Body of pancreas (tissue), 4 donors: Measurements from ENCODE around the gene CYTH1.

Experiments
- POLR2A ChIP-seq, 3 donors: fragments of 450-650 bp; IDR thresholded peaks; one replicate each; pipeline ENCODE4 v1.6.1; 2016; ENCODE audit warnings: antibody characterized with exemption in 3 of 3, mild to moderate bottlenecking in 2 of 3
- TF ChIP-seq, protein P1 (sequence below), 7 experiments: fragments of 450-650 bp in 4 of 7; fragments of 200-600 bp in 3 of 7; sonication (generic) in 3 of 7; IDR thresholded peaks; one replicate each; pipeline ENCODE4 v1.5.1; 2016 to 2019; ENCODE audit warnings: antibody characterized with exemption in 7 of 7

DNA sequence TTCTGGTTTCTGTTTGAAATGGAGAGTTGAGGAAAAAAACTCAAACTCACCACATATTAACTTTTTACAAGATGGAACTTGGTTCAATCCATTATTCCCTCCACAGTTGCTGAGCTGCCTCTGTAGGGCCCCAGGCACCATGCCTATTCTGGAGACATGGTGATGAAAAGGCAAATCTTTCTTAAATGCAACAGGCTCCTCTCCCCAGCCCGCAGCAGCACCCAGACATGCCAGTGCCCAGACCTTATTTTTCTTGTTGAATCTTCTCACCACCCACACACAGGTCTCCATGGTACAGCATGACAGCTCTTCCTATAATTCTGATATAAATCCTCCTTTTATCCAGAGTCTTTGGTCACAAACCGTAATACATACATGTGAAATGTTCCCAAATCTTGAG is 7.6 kb downstream of the CYTH1 start:
- TF ChIP-seq, protein P1, sequence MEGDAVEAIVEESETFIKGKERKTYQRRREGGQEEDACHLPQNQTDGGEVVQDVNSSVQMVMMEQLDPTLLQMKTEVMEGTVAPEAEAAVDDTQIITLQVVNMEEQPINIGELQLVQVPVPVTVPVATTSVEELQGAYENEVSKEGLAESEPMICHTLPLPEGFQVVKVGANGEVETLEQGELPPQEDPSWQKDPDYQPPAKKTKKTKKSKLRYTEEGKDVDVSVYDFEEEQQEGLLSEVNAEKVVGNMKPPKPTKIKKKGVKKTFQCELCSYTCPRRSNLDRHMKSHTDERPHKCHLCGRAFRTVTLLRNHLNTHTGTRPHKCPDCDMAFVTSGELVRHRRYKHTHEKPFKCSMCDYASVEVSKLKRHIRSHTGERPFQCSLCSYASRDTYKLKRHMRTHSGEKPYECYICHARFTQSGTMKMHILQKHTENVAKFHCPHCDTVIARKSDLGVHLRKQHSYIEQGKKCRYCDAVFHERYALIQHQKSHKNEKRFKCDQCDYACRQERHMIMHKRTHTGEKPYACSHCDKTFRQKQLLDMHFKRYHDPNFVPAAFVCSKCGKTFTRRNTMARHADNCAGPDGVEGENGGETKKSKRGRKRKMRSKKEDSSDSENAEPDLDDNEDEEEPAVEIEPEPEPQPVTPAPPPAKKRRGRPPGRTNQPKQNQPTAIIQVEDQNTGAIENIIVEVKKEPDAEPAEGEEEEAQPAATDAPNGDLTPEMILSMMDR (IDR thresholded peaks at IDR 0.05), result no peak
- TF ChIP-seq POLR2A (IDR thresholded peaks at IDR 0.05), result no peak
